GM21528 (cell line): ENCODE data around the gene EYS.
"Not testable (repeated sequence)": the region's sequence is repeated elsewhere in the genome, so short reads cannot be mapped to it uniquely, and the experiment has no call there.

Experiments used
- ATAC-seq: cut with Tn5 transposase; IDR thresholded peaks from one replicate; pipeline ENCODE4 v1.9.1; 2021; ENCODE audit warnings: mild to moderate bottlenecking, moderate library complexity; ENCODE audit not compliant: unreplicated experiment, low FRiP score

Gene EYS

GRCh38 chr6:65116326-65116725, 590.7 kb downstream of the EYS start:
- ATAC-seq: no peak

- no peak for ATAC-seq
Measured at GRCh38 chr6:65113581-65113980, 593.4 kb downstream of the EYS start.

GRCh38 chr6:65112435-65112834, 594.6 kb downstream of the EYS start:
- ATAC-seq: no peak

GRCh38 chr6:65110031-65110430, 597.0 kb downstream of the EYS start:
- ATAC-seq: no peak

- no peak for ATAC-seq
Measured at GRCh38 chr6:65098349-65098748, 608.7 kb downstream of the EYS start.

GRCh38 chr6:65091561-65091960, 615.5 kb downstream of the EYS start:
- ATAC-seq: no peak

GRCh38 chr6:65088575-65088974, 618.5 kb downstream of the EYS start:
- no peak for ATAC-seq

GRCh38 chr6:65081756-65082155, 625.3 kb downstream of the EYS start:
- no peak for ATAC-seq

- ATAC-seq: no peak
Measured at GRCh38 chr6:65075705-65076230, 631.3 kb downstream of the EYS start.

GRCh38 chr6:65072500-65072899, 634.5 kb downstream of the EYS start:
- ATAC-seq: no peak

- ATAC-seq: no peak
Measured at GRCh38 chr6:65071480-65071879, 635.5 kb downstream of the EYS start.

- no peak for ATAC-seq
Measured at GRCh38 chr6:65064844-65065243, 642.2 kb downstream of the EYS start.

- ATAC-seq: no peak
Measured at GRCh38 chr6:65059568-65059967, 647.5 kb downstream of the EYS start.

GRCh38 chr6:65055545-65055944, 651.5 kb downstream of the EYS start:
- no peak for ATAC-seq

- ATAC-seq: no peak
Measured at GRCh38 chr6:65052626-65053025, 654.4 kb downstream of the EYS start.

- no peak for ATAC-seq
Measured at GRCh38 chr6:65045801-65046200, 661.2 kb downstream of the EYS start.

- no peak for ATAC-seq
Measured at GRCh38 chr6:65014006-65014405, 693.0 kb downstream of the EYS start.

- ATAC-seq: no peak
Measured at GRCh38 chr6:65006788-65007187, 700.2 kb downstream of the EYS start.

GRCh38 chr6:65004283-65004682, 702.7 kb downstream of the EYS start:
- ATAC-seq: no peak

GRCh38 chr6:65002882-65003281, 704.1 kb downstream of the EYS start:
- not testable (repeated sequence) for ATAC-seq

GRCh38 chr6:65000815-65001214, 706.2 kb downstream of the EYS start:
- no peak for ATAC-seq

GRCh38 chr6:64998204-64998603, 708.8 kb downstream of the EYS start:
- ATAC-seq: no peak

GRCh38 chr6:64996301-64996700, 710.7 kb downstream of the EYS start:
- ATAC-seq: no peak
